Stimulated activated naive CD4-positive, alpha-beta T cell treated with Interleukin-2 at 50 U/mL for 16 hours (primary cell): ENCODE results near the gene ARRB2.
"Not testable (repeated sequence)": the region's sequence is repeated elsewhere in the genome, so short reads cannot be mapped to it uniquely, and the experiment has no call there.

Experiments used
- DNase-seq: peaks from one replicate; lab custom pipeline; 2025; lab: John Stamatoyannopoulos, UW

The ARRB2 gene

DNA sequence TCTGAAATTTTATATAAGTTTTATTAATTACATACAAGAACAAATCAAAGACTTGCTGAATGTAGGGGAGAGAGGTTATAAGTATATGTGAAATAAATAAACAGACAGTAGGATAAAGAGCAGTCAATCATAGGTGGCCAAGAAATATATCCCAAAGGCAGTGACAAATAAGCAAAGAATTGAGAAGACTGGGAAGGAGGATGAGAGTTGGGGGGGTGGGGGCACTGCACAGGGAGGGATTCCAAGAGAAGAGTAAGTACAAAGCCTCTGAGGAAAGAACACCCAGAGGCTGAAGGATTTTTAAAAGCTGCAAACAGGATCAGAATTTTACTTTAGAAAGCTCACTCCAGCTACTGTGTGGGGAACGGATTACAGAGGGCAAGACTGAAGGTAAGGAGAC lies 9.3 kb upstream of the ARRB2 start:
- no peak for DNase-seq

DNA sequence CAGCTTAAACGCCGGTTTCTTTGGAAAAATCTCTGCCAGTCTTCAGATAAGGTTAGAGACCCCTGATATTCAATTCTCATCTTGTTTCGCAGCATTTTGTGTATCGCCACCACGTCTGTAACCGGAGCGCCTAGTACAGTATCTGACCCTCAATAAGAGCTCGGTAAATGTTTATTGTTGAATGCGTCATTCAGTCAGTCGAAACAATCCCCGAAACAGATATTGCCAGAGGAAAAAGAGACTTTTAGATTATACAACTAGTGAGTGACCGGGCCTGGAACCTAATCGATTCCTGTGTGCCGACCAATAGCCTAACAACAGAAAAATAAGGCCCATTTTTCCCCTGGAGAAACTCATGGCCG lies 7.1 kb upstream of the ARRB2 start:
- no peak for DNase-seq

DNA sequence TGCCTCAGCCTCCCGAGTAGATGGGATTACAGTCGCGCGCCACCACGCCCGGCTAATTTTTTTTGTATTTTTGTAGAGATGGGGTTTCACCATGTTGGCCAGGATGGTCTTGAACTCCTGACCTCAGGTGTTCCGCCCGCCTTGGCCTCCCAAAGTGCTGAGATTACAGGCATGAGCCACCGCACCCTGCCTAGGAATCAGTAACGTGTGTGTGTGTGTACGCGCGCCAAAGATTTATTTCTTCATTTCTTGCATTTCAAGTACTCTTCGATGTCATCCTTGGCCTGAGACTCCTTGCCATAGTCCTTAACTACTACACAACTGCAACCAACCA lies 5.9 kb upstream of the ARRB2 start:
- not testable (repeated sequence) for DNase-seq

DNA sequence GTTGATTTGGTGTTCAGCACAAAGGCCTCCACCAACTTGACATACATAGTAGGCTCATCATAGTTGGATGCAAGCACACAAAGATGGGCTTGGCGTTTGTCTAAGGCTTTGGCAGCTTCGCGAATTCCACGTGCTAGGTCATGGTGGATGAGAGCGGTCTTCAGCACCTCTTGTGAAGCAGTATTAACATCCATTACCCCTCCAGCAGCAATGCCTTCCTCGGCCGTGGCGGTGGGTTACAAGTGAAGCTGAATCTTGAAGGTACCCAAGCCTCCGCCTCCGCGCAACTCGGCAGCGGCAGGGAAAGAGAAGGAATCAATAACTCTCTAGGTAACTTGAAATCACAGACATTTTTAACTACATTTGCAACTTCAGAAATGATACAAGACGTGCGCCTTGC lies 5.4 kb upstream of the ARRB2 start:
- DNase-seq: no peak

DNA sequence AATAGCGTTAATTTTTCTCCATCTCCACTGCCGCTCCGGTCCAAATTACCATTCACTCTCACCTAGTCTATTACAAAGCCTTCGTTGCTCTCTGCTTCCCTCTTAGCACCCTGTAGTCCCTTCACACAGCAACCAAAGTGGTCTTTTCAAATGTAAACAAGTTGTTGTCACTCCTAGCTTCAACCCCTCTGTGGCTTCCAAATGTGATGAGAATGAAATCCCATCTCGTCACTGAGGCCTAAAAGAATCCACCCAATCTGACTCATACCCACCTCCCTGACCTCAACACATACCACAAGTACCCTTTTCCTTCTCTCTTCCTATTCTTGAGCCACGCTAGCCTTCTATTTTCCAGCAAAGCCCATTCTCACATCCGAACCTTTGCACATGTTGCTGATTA lies 4.3 kb upstream of the ARRB2 start:
- DNase-seq: no peak

DNA sequence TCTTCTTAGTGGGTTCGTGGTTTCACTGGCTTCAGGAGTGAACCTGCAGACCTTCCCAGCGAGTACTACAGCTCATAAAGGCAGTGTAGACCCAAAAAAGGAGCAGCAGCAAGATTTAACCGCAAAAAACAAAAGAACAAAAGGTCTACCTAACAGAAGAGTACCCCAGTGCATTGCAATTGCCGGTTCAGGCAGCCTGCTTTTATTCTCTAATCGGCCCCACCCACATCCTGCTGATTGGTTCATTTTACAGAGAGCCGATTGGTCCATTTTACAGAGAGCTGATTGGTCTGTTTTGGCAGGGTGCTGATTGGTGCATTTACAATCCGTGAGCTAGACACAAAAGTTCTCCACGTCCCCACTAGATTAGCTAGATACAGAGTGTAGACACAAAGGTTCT lies 2.0 kb upstream of the ARRB2 start:
- DNase-seq: peak; percentile 38

DNA sequence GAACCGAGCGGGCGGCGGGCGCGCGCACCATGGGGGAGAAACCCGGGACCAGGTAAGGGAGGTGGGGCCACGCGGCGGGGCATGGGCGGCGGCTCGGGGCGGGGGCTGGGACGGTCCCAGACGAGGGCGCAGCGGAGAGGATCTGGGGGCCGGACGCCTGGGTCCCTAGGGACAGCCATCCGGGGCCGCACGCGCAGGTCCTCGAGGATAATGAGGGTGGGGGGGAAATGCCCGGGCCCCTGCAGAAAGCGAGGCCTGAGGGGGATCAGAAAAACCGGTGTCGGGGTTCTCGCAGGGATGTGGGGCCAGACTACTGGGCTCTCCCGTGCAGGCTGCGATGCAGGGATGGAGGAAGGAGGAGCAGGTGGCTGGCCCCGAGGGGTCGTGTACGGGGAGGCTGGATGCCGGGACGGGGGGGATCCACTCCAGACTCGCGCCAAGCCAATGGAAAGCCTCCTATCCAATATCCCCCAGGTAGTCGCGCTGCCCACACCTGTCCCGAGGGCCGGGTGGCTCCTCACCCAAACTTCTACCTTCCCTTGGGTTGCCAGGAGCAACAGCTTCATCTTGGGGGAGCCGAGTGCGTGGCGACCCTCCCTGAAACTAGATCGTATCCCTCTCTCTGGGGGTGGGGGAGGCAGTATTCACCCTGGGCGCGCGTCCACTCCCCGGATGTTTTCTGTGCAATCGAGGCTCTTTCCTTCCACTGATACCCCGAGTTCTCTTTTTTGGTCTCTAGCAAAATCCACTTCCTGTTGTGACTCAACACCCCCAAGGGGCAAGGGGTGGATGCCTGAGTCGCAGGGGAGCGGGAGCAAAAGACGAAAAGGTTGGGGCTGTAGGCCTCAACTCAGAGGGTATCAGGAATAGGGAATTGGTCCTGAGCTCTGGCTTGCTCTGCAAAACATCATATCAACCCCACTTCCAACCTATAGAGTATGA lies 532 bp downstream of the ARRB2 start:
- DNase-seq: peak; percentile 37

DNA sequence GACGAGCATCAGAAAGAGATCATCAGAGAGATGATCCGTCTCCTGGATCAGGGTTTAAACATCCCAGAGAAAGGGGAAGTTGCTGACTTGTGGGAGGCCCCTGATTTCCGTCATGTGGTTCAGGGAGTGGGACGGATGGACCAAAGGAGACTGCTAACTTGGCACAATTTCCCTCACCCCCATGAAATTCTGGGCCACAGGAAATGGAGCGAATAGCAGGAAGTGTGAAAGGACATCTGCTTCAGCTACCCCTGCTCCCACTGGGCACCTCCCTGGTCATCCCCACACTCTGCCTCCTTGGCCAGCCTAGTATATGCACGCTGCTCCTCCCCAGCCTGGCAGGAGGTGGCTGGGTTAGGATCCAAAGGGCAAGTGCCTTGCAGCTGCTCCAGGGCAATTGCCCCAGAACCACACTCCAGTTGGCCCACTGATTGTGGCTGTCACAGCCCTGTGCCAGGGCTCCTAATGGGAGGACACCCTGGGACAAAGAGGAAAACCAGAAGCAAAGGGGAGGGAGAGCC lies 1.3 kb downstream of the ARRB2 start:
- no peak for DNase-seq

DNA sequence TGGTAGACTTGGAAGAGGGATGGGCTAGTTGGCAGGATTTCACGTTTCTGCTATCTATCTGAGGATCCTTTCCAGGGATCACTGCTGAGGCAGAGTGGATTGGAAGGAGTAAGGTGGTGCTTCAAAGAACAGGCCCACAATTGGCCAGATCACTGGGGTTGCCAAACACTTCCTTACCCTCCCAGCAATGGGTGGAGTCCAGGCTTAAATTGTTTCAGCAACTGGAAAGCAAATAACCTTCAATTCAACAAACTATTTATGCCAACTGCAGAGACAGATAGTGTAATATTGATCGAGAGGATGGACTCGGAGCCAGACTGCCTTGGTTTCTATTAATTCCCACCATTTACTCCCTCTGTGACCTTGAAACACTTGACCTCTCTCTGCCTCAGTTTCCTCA lies 2.1 kb downstream of the ARRB2 start:
- no peak for DNase-seq

DNA sequence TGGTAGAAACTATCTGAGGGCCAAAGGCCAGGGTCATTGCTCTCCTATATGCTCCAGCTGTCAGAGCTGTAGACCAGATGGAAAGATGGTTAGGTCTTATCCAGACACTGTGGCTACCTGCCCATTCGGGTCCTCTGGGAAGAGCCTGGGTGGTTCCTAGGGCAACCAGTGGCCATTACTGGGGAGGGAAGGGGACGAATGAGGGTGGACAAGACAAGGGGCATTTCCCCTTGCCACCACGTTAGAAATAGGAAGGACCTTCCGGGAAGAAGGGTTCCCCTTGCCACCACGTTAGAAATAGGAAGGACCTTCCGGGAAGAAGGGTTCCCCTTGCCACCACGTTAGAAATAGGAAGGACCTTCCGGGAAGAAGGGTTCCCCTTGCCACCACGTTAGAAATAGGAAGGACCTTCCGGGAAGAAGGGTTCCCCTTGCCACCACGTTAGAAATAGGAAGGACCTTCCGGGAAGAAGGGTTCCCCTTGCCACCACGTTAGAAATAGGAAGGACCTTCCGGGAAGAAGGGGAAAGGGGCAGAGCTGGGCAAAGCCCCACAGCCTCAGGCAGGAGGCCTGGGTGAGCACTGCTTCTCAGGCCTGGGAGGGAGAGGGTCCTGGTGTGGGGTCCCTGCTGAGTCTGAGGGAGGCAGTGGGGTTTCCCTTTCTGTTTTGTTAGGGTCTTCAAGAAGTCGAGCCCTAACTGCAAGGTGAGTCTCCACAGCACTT lies 4.1 kb downstream of the ARRB2 start:
- not testable (repeated sequence) for DNase-seq

DNA sequence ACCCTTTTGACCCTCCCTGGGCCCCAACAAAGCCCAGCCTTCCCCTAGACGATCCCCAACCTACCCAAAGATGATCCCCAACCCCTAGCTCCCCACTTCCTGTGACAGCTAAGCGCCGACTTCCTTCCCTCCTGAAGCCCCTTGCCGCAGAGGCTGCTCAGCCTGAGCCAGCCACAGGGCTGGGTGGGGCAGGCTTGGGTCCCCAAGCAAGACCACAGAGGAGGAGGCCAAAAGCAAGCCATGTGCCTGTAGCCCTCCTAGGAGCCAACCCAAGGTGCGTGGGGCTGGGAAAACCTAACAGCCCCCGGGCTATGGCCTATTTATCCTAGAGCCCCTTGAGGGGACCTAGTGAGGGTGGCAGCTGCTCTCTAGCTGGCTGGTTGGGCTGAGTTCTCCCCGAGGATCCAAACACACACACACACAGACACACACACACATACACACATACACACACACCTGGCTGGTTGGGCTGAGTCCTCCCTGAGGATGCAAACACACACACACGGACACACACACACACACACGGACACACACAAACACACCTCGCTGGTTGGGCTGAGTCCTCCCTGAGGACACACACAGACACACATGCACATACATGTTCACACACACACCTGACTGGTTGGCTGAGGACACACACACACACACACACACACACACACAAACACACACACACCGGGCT lies 4.8 kb downstream of the ARRB2 start:
- DNase-seq: peak; percentile 25

DNA sequence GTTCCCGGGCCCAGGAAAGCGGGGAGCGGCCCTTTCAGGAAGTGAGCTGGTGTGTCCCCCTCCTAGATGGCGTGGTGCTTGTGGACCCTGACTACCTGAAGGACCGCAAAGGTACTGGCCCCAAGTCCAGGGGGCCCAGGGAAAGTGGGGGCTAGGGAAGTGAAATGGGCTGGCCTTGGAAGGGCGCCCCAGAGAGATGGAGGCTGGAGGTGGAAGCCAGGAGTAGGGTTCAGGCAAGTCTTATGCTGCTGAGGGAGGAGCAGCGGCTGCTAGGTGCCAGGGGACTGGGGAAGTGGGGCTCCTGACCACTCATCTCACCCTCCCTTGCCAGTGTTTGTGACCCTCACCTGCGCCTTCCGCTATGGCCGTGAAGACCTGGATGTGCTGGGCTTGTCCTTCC lies 5.6 kb downstream of the ARRB2 start:
- no peak for DNase-seq

DNA sequence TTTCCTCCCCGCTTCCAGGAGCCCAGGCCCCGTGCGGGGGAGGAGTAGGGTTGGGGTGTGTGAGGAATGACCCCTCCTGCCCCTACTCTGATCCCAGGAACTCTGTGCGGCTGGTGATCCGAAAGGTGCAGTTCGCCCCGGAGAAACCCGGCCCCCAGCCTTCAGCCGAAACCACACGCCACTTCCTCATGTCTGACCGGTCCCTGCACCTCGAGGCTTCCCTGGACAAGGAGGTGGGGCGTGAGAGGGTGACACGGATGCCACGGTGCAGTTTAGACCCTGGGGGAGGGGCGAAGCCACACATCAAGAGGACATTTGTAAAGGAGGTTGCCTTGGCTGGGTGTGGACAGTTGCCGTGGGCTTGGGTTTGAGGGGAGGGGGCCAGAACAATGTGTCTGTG lies 7.4 kb downstream of the ARRB2 start:
- DNase-seq: no peak

DNA sequence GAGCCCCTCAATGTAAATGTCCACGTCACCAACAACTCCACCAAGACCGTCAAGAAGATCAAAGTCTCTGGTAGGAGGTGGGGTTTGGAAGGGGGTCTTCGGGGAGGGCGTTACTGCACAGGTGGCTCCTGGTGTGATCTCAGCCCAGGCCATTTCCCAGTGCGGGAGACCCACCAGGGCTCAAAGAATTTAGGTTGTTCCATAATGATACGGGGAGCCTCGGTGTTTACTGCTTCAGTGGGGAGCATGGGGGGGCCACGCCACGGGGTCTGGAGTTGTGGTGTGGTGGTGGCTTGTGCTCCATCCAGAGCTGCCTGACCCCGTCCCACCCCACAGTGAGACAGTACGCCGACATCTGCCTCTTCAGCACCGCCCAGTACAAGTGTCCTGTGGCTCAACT lies 7.8 kb downstream of the ARRB2 start:
- no peak for DNase-seq

DNA sequence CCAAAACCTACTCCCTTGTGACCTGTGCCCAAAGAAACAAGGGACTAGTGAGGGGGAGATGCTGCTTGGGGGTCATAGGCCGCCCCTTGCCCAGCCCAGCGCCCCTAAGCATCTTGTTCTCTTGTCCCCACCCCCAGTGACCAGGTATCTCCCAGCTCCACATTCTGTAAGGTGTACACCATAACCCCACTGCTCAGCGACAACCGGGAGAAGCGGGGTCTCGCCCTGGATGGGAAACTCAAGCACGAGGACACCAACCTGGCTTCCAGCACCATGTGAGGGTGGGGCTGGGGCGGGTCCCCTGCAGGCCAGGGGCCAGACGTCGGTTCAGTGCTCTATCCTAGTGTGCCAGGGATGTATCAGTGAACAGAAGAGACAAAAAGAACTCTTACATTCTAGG lies 8.7 kb downstream of the ARRB2 start:
- DNase-seq: no peak

DNA sequence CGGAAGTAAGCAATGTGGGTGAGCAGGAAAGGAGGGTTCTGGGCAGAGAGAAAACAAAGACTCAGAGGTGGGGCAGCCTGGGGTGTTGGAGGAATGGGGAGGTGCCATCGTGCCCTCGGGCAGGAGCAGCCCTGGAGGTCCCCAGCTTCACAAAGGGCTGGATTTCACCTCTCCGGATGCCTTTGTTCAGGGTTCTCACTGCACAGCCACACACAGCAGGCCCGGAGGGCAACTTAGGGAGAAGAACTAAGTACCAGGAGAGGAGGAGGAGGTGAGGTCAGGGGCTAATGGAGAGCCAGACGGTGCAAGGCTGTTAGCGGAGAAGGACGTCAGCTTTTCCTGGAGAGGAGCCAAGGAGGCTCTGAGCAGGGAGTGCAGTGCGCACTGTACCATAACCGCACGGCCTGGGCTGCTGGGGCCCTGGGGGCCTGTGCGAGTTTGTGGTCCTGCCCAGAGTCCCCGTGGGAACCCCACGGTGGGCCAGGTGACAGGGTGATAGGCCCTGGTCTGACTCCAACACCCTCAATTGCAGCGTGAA lies 9.3 kb downstream of the ARRB2 start:
- no peak for DNase-seq

DNA sequence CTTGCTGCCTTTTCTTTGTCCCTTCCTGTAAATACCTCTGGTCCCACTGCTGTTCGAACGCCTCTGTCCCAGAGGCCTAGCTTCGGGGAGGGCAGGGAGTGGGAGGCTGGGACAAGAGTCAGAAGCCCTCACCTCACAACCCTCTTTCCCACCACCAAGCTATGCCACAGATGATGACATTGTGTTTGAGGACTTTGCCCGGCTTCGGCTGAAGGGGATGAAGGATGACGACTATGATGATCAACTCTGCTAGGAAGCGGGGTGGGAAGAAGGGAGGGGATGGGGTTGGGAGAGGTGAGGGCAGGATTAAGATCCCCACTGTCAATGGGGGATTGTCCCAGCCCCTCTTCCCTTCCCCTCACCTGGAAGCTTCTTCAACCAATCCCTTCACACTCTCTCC lies 10.4 kb downstream of the ARRB2 start:
- DNase-seq: no peak

DNA sequence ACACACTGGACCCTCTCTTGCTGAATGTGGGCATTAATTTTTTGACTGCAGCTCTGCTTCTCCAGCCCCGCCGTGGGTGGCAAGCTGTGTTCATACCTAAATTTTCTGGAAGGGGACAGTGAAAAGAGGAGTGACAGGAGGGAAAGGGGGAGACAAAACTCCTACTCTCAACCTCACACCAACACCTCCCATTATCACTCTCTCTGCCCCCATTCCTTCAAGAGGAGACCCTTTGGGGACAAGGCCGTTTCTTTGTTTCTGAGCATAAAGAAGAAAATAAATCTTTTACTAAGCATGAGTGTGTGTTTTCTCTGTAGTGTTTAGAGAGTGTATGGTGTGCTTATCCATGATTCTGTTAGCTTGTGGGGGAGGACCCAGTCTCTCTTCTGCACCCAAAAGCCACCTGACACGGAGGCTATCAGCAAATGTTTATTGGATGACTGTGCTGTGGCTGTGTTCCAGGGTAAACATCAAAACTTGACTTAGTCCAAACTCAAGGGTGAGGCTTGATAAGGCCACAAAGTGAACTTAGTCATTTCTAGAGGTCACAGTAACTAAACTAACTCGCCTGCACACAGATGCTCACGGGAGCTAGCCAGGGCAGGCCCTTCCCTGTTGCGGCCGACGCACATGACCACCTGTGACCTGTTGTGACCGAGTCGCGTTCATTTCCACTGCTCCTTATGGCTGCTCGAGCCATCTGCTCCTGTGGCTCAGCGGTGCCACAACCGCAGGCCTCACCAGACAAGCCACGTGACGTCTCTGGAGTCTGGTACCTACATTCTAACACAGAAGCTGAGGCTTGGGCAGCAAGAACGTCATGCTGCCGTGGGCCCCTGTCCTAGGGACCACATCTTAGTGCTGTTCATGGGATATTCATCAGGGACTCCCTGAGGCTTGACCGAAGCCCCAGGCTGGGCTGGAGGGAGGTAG lies 11.0 kb downstream of the ARRB2 start:
- DNase-seq: no peak

DNA sequence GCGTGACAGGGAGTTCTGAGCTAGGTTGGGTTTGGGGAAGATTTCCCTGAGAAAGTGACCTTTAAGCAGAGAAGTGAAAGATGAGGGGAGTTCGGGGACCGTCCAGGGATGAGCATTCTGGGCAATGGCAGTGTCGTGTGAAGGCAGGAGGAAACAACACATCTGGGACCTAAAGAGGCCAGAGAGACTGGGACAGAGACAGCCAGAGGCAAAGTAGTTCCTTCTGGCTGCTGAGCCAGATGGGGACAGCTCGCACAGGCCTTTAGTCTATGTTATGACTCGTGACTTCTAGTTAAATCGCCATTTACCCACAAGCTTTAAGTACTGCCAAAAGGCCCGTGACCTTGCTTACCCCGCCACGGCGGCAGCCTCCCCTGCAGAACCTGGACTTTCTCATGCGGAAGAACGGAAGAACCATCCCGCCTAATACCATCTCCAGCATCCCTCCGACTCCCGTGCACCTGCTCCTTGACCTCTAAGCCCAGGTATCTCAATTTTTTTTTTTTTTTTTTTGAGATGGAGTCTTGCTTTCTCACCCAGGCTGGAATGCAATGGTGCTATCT lies 12.3 kb downstream of the ARRB2 start:
- no peak for DNase-seq

DNA sequence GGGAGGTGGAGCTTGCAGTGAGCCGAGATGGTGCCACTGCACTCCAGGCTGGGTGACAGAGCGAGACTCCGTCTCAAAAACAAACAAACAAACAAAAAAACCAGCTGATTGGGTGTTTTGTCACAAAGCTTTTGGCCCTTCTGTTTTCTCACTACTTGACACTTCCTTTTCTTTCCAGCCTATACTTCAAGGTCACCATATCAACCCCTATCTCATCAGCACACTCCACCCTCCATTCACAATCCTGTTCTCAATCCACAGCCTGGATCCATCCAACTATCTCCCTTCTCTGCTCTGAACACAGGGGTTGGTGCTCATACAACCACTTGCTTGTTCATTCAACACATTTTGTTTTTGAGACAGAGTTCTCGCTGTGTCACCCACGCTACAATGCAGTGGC lies 14.2 kb downstream of the ARRB2 start:
- DNase-seq: no peak

DNA sequence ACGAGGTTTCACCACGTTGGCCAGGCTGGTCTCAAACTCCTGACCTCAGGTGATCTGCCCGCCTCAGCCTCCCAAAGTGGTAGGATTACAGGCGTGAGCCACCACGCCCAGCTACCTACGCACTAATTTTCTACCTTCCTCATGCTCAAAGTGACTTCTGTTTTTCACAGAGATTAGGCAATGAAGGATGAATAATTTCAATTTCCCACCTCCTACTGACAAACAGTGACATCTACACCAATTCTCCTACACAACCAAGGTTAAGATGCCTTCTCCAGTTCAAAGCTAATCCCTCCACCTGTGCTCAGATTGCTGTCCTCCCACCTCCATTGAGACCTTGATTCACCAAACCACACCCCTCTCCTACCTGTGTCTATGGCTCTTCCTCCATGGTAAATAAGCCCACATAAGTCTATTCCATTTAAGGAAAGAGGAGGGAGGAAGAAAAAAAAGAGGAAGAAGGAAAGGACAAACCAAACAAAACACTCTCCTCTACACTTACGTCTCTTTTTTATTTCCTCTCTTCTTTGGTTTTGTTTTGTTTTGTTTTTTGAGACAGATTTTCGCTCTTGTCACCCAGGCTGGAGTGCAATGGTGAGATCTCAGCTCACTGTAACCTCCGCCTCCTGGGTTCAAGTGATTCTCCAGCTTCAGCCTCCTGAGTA lies 15.3 kb downstream of the ARRB2 start:
- DNase-seq: no peak
